GM12872 (cell line): Measurements from ENCODE around the gene TLDC2.
A peak's percentile ranks its signal among the peaks of the same experiment; 100 is the strongest.

Experiments used
- CTCF ChIP-seq: IDR thresholded peaks from 3 replicates; pipeline ENCODE4 v1.5.1; 2011; ENCODE audit warnings: low read depth, mild to moderate bottlenecking, low read length, moderate library complexity; ENCODE audit not compliant: insufficient read depth

The TLDC2 gene

DNA sequence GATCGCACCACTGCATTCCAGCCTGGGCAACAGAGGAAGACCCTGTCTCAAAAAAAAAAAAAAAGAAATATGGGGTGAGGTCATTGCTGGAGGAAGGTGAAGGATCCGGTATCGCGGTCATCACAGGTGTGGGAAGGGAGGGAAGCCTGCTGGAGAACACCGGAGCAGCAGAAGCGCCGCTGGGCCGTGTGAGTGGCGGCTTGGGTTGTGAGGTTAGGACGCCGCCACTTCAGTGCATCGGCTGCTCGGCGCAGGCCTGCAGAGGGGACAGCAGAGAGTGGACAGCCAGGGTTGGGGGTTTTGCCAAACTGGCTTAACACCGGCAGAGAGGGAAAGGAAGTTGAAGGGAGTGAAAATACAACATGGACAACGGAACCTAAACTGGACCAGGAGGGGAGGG is 5.4 kb downstream of the TLDC2 start:
- TF ChIP-seq CTCF = no peak

DNA sequence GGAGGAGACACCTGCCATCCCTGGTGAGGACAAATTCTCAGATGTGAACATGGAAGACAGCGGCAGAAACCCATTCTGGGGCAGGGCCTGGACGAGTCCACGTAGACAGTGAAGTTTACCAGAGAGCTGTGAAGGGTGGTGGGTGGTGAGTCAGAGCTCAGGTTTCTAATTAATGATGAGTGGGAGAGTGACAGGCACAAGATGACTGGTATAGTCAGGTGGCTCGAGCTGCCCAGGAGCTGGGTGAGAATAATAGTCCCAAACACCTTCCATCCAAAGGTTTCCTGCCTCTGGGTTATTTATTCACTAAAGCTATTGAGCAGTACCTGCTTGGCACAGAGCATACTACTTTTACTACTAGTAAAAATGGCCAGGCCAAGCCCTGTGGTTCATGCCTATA is 6.0 kb downstream of the TLDC2 start:
- no peak for TF ChIP-seq CTCF

DNA sequence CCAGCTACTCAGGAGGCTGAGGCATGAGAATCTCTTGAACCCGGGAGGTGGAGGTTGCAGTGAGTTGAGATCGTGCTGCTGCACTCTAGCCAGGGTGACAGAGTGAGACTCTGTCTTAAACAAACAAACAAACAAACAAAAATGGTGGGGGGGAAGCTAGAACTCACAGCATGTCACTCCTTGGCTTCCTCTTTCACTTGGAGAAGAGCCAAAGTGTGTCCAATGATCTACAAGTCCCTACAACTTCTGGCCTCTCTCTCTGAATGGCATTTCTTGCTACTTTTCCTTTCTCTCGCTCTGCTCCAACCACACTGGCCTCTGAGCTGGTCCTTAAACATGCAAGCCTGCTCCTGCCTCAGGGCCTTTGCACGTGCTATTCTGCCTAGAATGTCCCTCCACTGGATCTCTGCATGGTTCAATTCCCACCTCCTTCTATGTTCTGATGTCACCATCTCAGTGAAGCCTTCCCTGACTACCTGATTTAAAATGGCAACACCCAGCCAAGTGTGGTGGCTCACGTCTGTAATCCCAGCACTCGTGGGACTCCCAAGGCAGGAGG is 8.1 kb downstream of the TLDC2 start:
- no peak for TF ChIP-seq CTCF

DNA sequence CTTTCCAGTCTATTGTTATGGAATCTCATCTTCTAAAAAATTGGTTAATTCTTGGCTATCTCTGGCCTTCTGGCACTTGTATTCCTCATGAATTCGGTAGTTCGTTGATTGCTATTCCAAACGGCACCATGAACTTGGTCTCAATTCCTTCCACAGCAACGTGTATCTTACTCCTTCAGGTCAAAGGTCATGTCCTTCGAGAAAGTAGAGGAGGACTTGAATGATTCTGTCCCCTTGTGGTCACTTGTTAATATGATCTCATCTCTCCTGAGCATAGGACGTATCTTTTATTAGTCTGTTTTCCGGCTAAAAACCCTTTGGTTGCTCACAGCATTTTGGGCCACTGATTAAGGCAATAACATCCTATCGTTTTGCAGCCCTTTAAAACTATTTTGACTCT is 9.4 kb downstream of the TLDC2 start:
- TF ChIP-seq CTCF = 0 out of 3 replicates have a peak, but pooled peaks have one; percentile 19

- peak; percentile 99 for TF ChIP-seq CTCF
Observed at GRCh38 chr20:36886859-36887751, 11.2 kb downstream of the TLDC2 start.

DNA sequence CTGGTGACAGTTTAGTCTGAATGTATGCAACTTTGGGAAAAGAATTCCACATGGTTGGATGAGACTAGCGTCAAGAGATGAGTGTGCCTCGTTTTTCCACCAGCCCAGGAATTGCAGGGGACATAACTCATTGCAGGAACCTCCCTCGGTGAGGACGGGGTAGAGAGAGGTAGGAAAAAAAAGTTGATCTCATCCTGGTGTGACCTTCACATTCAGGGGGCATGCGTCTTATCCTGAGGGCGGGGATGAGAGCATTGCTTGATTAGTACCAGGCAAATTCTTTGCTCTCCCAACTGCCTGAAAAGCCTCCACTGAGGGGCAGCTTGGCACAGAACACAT is 11.8 kb downstream of the TLDC2 start:
- no peak for TF ChIP-seq CTCF

DNA sequence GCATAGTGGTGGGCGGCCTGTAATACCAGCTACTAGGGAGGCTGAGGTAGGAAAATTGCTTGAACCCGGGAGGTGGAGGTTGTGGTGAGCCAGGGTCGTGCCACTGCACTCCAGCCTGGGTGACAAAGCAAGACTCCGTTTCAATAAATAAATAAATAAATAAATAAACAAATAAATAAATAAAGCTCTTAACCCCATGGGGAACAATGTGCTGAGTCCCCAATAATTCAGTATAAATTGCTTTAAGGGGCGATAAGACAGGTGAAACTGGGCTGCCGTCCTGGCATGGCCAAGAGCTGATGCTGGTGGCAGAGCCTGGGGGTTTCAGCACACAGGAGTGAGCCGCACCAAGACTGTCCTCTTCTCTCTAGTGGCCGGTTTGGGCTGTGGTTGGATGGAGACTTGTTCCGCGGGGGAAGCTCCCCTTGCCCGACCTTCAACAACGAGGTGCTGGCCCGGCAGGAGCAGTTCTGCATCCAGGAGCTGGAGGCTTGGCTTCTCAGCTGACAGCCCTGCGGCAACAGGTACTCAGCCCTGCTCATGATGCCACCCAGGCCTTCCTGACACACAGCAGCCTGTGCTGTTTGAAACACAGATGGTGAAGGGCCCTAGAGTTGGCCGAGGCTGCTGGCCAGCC is 13.1 kb downstream of the TLDC2 start:
- no peak for TF ChIP-seq CTCF
